Spinal cord (tissue), 10 donors: ENCODE data around the gene AMIGO3. TPM values are rescaled to one million over a fixed set of nuclear protein-coding genes. Genes with fewer than 3 reads are reported as not detected.
"Not testable (repeated sequence)": the region's sequence is repeated elsewhere in the genome, so short reads cannot be mapped to it uniquely, and the experiment has no call there.

Source experiments
- DNase-seq, 6 donors: peaks; one replicate each; pipeline versions ENCODE4 v3.0.0 to v3.0.0-alpha.2; 2013 to 2015; ENCODE audit warnings: low spot score in 6 of 6, low read depth in 4 of 6
- H3K27ac ChIP-seq: one replicate; pipeline ENCODE4 v1.5.1; 2013; ENCODE audit warnings: low read depth, low read length, control low read depth
- H3K27me3 ChIP-seq: one replicate; pipeline ENCODE4 v1.6.1; 2013; ENCODE audit warnings: low read length; ENCODE audit not compliant: control insufficient read depth, insufficient read depth
- H3K36me3 ChIP-seq: one replicate; pipeline ENCODE4 v1.6.1; 2013; ENCODE audit warnings: low read length; ENCODE audit not compliant: control insufficient read depth, insufficient read depth
- H3K4me1 ChIP-seq: one replicate; pipeline ENCODE4 v1.6.1; 2013; ENCODE audit warnings: low read length; ENCODE audit not compliant: control insufficient read depth, insufficient read depth
- H3K4me3 ChIP-seq: one replicate; pipeline ENCODE4 v1.5.1; 2013; ENCODE audit warnings: low read depth, low read length, control low read depth
- H3K9me3 ChIP-seq: one replicate; pipeline ENCODE4 v1.6.1; 2013; ENCODE audit warnings: low read length; ENCODE audit not compliant: control insufficient read depth, insufficient read depth
- WGBS: methylation state at CpG from one replicate; pipeline ENCODE4 v1.1.5; 2013; ENCODE audit warnings: missing lambda C conversion rate; ENCODE audit not compliant: insufficient coverage; 5-methylcytosine and 5-hydroxymethylcytosine counted together
- polyA plus RNA-seq, 2 donors: library from polyadenylated mRNA; unstranded; fragments of 120-200 nt; gene quantifications; one replicate each; pipeline ENCODE4 v1.2.1, GENCODE V29; 2013; ENCODE audit not compliant: insufficient read length in 2 of 2
- total RNA-seq, 2 donors: library from RNA; depleted of rRNA in 1 of 2; stranded (reverse); fragments of 120-200 nt in 1 of 2; fragments of >200 nt in 1 of 2; gene quantifications; one replicate each; pipeline versions ENCODE4 v1.2.3 to v1.2.4, GENCODE V29; 2013 to 2014
- donor health status: healthy.

AMIGO3 gene
- total and polyA plus RNA-seq, 4 donors, result 0.30 to 3.3 (median 2.2) TPM; not detected in 1

DNA sequence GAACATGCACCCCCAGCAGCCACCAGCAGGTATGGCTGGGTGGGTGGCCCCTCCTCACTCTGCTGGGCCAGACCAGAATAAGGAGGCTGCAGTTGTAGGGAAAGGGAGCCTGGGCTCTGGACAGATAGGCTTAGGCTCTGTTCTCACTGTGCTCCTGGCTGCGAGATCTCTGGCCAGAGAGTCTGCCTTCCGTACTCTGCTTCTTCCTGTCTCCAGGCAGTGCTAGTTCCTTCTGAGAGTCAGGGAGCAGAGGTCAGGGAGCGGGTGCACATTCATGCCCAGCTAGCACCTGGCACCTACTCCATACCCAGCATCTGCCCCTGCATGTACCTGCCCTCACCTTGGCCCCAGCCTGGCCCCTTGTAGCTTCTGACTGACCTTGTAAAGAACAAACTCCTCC is 28.0 kb downstream of the AMIGO3 start:
- WGBS, result 97% methylated on average over 3 of the region's 3 CpGs
- peaks cover 42% of the 10 kb centered on the region for H3K4me1 ChIP-seq
- not testable (repeated sequence) for H3K9me3 ChIP-seq

DNA sequence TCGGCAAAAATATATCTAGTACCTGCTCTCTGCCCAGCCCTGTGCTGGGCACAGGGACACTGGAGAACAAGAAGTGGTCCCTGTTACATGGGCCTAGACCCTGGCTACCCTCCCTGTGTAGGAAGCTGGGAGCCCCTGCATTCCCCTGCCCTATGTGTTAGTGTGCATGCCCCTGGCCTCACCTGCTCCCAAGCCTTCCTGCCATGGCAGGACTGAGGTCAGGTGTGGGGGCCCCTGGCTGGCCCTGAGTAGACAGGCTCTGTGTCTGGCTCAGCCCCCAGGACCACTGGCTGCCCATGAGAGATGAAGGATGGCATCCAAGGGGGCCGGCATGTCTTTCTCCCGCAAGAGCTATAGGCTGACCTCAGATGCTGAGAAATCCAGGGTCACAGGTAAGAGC is 28.6 kb downstream of the AMIGO3 start:
- not testable (repeated sequence) for H3K27me3 ChIP-seq, H3K27ac ChIP-seq, DNase-seq, H3K36me3 ChIP-seq, H3K4me3 ChIP-seq, H3K9me3 ChIP-seq
- 93% methylated on average over 2 of the region's 3 CpGs for WGBS
- peaks cover 46% of the 10 kb centered on the region for H3K4me1 ChIP-seq

More for the DNA sequence above, 28.0 kb downstream of the AMIGO3 start:
- H3K27me3 ChIP-seq, H3K4me3 ChIP-seq, DNase-seq, H3K27ac ChIP-seq, H3K36me3 ChIP-seq: not testable (repeated sequence)

DNA sequence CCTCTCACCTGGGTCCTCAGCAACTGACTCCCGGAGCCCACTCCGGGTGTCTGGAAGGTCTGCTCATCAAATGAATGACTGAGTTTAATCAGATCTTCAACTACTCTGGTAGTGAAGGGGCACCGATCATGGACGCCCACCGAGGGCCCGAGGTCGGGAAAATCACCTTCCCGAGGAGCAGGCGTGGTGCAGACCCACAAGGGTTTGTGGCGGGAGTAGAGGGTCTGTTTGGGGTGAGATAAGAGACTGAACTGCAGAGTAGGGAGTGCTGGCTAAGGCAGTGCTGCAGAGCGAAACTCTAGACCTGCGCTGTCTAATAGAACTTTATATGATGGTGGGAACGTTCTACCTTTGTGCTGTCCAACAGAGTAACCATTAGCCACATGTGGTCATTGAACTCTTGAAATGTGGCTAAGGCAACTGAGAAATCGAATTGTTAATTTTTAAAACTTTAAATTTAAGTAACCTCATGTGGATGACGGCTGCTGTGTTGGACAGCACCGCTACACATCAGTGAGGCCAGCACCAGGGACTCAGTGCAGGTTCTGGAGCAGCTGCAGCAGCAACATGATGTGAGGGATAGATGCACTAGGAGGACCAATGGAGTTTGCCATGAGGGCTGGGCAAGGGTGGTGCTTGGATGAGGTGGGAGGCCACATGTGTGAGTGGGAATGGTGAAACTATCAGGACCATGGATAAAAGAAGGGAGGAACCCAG is 29.4 kb downstream of the AMIGO3 start:
- not testable (repeated sequence) for DNase-seq, H3K27me3 ChIP-seq, H3K36me3 ChIP-seq, H3K27ac ChIP-seq, H3K9me3 ChIP-seq
- WGBS, result 6% methylated on average over 12 of the region's 16 CpGs
- peak overlapping the region; percentile 95 for H3K4me3 ChIP-seq
- peaks cover 51% of the 10 kb centered on the region for H3K4me1 ChIP-seq

DNA sequence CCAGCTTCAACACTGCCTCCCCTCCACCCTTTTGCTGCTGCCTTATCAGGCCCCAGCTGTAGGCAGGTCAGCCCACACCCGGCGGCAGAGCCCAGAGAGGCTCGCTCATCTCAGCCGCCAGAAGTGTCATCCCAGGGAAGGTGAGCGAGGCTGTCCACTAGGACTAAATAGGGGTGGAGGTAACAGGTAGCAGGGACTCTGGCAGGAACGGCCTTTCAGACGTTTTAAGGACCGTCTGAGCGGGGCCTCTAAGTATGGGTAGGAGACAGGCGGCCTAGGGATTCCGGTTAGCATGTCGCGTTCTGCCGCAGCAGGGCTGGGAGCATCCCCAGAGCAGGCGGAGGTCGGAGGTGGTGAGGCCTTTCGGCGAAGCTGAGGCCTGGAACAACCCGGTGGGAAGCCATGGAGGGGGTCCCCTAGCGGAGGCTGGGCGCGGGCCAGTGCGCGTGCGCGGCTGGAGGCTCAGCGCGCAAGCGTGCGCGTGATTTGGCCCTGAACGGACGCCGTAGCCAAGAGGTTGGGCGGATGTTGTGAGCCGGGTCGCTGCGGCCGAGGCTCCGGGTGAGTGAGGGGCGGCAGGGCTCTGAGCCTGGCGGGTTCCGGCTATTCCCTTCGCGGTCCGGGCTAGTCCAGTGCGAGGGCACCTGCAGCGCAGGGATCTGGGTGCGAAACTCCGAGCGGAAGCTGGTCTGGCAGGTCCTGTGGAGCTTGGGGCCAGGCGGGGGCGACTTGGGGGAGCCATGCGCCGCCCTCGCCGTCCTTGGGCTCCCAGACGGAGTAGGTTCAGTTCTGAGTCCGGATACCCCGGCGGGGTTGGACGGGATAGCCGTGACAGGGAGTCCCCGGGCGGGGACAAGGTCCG is 30.2 kb downstream of the AMIGO3 start, which contains the start of the genes MST1 and RNF123:
TSS of gene MST1 (minus strand) at position 429 of the 862 bp plus-strand sequence. CDS start 783 bp downstream, outside the sequence.
TSS of gene RNF123 (plus strand) at position 512 of the 862 bp plus-strand sequence. CDS start 1,609 bp downstream, outside the sequence.
- H3K9me3 ChIP-seq, result no peaks in the 10 kb centered on the region
- peaks cover 51% of the 10 kb centered on the region for H3K4me1 ChIP-seq
- H3K36me3 ChIP-seq, result peaks cover 12% of the 10 kb centered on the region
- peak within 1 kb of the TSS; percentile 95 for H3K4me3 ChIP-seq
- H3K27ac ChIP-seq, result peak within 1 kb of the TSS; percentile 75
- no peaks in the 10 kb centered on the region for H3K27me3 ChIP-seq
- WGBS, result 2% methylated on average over 63 of the region's 66 CpGs
- peak; percentile 86 to 98 (median 90) for DNase-seq

DNA sequence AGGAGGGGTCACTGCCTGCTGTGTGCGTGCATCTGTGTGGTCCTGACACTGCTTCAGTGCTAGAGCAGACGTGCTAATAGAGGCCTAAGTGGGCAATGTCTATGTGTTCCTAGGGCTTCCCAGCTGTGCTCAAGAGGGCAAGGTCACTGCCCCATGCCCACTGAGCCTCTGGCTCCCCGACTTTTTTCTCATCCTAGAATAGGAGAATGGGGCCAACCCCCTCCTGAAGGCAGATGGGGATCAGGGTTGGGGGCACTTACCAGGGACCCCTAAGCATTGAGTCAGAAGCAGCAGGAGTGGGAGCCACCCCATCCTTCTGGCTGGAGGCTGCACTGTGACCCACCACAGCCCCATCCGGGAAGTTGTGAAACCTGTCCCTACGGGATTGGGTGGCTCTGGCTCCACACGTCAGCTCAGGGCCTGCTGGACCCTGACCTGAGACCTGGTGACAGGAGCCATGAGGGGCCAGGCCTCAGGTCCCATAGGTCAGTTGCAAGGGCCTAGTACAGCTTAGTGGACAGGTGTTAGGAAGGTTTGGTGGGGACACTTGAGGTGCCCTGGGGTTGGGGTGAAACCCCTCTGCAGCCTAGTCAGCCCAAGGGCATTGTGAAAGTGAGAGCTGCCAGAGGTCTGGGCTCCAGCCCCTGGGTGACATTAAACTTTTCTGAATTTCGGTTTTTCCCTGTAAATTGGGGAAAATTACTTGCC is 31.0 kb downstream of the AMIGO3 start:
- Histone ChIP-seq H3K36me3 (peaks cover 19% of the 10 kb centered on the region), H3K4me3 (peak overlapping the region; percentile 95), H3K4me1 (peaks cover 51% of the 10 kb centered on the region), H3K27ac (peak overlapping the region; percentile 75)
- not testable (repeated sequence) for H3K27me3 ChIP-seq, H3K9me3 ChIP-seq, DNase-seq
- 87% methylated on average over 5 of the region's 7 CpGs for WGBS

DNA sequence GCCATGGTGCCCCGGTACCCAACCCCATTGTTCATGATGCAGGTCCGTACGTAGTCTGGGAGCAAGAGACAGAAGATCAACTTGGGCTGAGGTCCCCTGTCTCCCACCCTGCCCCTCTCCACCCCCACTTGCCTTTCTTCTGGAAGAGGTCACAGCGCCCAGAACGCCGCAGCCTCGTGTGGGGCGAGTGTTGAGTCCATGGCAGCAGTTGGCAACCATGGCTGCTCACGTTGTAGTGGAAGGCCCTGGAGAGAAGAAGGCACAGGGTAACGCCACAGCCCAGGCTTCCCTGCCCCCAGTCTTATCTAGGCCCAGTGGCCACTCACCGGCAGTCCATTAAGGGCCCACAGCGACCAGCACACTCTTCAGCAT is 32.1 kb downstream of the AMIGO3 start:
- H3K4me3 ChIP-seq, result not testable (repeated sequence)
- H3K36me3 ChIP-seq, result peaks cover 30% of the 10 kb centered on the region
- H3K4me1 ChIP-seq, result peaks cover 51% of the 10 kb centered on the region

DNA sequence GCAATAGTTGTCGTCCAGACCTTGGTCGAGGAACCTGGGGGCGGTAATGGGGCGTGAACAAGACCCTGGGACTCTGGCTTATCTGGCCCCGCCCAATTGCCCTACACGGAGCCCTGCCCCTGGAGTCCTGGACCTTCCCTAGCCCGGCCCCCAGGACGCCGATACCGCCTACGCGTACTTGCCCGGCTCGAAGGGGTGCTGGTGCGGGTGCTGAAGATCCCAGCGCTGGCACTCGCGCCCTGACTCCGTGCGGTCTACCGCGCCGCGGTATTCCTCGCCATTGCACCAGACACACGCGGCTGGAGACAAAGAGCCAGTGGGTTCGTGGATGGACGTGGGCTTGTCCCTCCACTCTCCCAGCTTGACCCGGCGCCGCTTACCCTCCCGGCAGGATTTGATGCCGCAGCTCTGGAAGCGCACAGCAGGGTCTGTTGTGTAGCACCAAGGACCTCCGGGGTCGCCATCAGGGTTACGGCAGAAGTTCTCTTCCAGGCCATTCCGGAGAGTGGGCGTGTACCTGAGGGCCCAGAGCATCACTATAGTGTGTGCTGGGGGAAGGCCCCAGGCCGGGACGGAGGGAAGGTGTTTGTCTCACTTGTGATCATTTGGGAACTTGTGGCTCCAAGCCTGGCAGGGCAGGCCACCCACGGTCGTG is 32.6 kb downstream of the AMIGO3 start:
- H3K27ac ChIP-seq, H3K9me3 ChIP-seq, H3K27me3 ChIP-seq: not testable (repeated sequence)
- WGBS, result 7% methylated on average over 41 of the region's 44 CpGs
- peaks cover 51% of the 10 kb centered on the region for H3K4me1 ChIP-seq
- peaks cover 35% of the 10 kb centered on the region for H3K36me3 ChIP-seq
- H3K4me3 ChIP-seq, result peak overlapping the region; percentile 33
- peak in 2 of 6 donors; percentile 54 to 77 for DNase-seq

More for the DNA sequence above, 32.1 kb downstream of the AMIGO3 start:
- H3K27ac ChIP-seq, H3K27me3 ChIP-seq, DNase-seq, H3K9me3 ChIP-seq: not testable (repeated sequence)
- 89% methylated on average over 9 of the region's 12 CpGs for WGBS

DNA sequence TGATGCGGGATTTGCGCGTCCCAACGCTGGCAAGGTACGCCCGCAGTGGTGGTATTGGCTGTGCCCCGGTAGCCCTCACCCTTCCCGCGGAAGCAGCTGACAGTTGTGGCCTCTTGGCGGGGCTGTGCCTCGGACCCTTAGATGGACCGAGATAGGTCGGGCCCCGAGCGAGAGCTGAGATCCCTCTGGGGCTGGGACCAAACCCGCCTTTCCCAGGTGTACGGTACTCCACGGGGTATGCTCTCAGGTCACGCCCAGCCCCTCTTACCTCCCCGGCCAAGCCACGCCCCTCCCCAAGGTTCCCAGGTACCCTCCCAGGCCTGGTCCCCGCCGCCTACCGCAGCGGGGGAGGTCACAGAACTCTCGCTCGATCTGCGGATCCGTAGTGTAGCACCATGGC is 33.1 kb downstream of the AMIGO3 start:
- Histone ChIP-seq H3K36me3 (peaks cover 40% of the 10 kb centered on the region), H3K4me1 (peaks cover 48% of the 10 kb centered on the region), H3K4me3 (peak overlapping the region; percentile 33)
- WGBS, result 2% methylated on average over 16 of the region's 29 CpGs
- H3K27ac ChIP-seq, H3K9me3 ChIP-seq, H3K27me3 ChIP-seq: not testable (repeated sequence)
- DNase-seq, result peak in 1 of 6 donors; percentile 18

DNA sequence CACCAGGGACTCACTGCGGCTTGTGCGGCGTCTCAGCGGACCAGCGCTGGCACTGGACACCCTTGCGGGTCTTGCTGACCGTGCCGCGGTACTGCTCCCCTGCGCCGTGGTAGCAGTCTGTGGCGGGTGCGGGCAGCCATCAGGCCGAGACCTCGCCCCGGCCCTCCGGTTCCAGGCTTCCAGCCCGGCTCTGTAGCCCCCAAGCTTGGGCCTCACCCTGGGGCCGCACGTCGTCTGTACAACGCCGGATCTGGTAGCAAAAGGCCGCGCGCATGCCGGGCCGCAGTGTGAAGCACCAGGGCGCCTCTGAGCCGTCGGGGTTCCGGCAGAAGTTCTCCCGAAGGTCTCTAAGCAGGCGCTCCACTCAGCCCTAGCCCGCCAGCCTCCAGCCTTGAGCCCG is 33.6 kb downstream of the AMIGO3 start:
- 13% methylated on average over 30 of the region's 36 CpGs for WGBS
- not testable (repeated sequence) for H3K9me3 ChIP-seq, DNase-seq, H3K27me3 ChIP-seq, H3K27ac ChIP-seq, H3K4me3 ChIP-seq
- H3K36me3 ChIP-seq, result peaks cover 42% of the 10 kb centered on the region
- H3K4me1 ChIP-seq, result peaks cover 43% of the 10 kb centered on the region
